ENCODE data around the gene TAS2R16.

TAS2R16 gene, protein sequence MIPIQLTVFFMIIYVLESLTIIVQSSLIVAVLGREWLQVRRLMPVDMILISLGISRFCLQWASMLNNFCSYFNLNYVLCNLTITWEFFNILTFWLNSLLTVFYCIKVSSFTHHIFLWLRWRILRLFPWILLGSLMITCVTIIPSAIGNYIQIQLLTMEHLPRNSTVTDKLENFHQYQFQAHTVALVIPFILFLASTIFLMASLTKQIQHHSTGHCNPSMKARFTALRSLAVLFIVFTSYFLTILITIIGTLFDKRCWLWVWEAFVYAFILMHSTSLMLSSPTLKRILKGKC

DNA sequence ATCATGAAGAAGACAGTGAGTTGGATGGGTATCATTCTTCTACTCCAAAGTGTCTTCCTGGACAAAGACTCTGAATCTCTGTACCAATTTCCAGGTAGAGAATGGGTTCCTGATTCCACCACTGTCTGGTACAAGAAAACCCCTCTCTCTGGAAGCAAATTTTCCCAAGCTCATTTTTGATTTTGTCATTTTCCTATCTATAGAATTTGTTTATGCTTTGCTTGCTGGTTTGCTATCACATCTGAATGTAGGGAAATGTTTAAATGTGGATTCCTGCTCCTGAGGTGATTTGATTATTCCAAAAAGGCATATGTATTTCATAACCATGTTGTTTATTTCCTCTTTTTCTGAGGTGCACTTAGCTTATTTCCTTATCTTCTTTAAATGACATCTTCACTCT, at the start of gene TAS2R16:
Gene TAS2R16, minus strand, starts transcription at position 101 of the 400 bp plus-strand sequence. Its CDS starts 66 bp downstream, at position 35.
- no peak for DNase-seq

DNA sequence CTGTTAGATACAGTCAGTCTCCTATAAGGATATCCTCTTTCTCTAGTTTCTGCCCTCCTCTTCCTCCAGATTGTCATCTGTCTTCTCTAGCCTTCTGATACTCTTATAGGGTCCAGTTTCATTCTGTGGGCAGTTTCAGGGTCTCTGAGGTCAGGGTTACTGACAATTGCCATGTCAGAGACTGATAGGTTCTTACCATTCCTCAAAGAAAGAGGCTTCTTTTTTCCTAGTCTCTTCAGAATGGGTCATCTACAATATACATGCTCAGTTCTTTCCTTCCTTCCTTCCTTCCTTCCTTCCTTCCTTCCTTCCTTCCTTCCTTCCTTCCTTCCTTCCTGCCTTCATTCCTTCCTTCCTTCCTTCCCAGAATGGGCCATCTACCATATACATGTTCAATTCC, 48.1 kb upstream of the TAS2R16 start:
- DNase-seq, result no peak

DNA sequence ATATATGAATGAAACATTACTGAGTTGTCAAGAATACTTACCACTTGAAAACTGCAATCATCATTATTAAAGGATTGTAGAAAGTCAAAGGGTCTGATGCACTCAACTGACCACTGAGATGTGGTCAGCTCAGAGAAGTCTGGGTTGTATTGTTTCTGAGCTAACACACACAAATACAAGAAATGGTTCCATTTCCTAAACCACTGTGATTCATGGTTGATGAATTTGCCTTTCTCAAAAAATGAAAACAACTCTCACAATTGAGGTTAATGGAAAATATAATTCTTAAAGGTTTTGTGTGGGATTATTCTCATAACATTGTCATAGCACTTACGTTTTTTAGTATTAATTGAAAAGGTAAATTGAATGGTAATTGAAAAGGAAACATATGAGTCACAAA, 45.6 kb upstream of the TAS2R16 start:
- no peak for DNase-seq

DNA sequence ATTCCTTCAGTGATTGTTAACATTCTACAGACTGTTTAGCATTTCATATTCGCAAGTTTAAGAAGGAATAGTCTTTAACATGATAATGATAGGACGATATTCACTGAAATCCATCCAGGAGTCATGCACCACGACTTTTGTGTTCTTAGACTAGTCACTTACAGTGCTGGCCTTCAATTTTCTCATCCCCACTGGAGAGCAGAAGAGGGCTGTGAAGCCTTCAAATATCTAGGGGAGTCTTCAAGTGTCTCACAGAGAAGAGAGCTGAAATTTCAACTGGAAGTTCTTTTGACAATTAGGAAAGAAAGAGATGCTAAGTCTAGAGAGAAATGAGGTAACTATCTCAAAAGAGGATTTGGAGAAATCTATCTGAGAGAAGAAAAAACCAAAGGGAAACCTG, 43.8 kb upstream of the TAS2R16 start:
- no peak for DNase-seq

DNA sequence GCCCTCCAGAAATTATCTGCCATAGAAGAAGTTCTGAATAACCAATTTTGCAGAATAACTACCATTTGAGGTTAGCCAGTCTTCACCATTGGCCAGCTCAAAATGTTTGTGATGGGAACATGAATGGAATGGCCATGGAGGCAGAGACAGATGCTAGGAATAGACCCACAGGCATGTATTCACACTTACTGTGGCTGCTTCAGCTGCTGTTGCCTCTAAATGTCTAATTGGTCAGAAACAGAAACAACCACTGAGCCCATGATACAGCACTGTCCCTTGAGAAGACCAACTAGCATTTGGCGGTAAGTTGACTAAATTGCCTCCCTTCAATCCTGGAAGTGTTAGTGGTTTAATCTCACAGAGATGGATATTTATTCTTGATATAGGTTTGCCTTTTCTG, 38.6 kb upstream of the TAS2R16 start:
- DNase-seq, result no peak

DNA sequence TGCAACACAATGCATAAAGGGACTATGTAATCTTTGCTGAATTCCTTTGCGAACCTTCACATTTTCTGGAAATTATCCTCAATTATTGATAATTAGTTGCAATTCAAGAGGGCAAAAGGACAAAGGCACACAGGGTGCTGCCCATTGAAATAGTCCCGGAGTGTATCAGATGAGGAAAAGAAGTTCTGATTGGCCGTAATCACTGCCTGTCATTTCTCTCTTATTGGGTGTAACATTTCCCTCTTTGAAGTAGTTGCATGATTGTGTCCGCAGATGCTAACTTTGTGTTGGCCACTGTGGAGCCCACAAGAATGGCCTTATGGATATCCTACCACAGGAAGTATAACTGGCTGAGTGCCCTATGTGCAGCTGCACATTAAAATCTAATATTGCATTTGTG, 35.1 kb upstream of the TAS2R16 start:
- DNase-seq, result no peak

DNA sequence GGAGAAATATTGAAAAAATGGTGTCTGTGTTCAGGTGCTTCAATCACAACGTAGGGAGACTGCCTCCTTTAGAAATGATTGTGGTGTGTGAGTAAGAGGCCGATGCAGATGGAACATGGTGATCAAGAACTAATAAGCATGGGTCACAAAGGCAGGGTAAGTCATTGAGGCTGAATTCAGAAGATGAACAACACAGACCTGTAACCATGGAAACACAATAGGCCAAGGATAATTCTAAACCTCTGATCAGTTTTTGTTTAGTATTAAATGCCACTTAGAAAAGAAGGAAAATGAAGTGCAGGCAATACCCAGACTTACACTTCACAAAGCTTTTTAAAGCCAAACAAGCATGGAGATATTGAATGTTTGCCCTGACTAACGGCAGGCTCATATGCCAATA, 32.8 kb upstream of the TAS2R16 start:
- no peak for DNase-seq

DNA sequence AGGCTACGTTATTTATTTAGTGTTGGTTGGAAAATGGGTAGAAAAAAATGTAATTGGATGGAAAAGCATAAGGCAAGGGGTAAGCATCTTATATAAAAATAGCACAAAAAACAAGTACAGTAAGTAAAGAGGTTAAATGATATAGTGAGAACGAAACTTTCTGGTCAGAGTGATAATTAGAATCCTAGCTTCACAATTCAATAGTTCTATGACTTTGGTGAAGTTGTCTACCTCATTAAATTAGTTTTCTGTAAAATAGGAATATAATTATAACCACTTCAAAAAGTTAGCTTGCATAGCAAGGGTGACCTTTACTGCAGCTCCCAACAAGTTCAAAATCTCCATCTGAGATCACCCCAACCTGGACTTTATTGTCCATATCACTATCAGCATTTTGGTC, 30.8 kb upstream of the TAS2R16 start:
- DNase-seq, result no peak

DNA sequence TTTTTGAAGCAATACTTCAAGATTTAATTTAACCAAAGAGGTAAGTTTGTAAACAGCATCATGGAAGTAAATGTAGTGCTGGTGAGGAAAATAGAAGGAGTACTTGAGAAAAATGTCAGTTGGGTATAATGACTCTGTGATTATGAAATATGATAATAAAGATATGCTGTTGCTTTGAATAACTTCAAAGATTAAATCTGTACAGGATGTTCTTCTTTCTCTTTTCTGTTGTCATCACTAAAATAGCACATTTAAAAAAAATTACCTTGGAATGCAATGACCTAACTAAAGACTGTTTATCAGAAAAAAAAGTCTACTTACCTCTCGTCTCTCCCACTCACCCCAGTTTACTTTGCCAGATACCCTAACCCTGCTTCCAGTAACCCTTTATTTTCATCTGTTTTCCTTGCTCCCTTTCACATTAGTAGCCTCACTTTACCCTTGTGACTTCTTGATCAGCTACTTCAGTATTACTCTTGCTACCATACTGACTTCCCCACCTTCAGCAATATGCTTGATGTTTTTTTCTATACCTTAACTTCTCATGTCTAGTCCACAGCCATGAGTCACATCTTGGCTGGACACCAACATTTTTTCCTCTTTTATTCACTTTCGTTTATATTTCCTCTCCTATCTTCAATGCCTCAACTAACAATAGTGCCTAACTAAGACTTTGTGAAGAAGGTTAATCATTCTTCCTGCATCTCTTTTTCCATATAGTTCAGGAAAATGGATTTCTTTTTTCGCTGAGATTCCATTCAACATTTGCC, 29.7 kb upstream of the TAS2R16 start:
- DNase-seq, result no peak

DNA sequence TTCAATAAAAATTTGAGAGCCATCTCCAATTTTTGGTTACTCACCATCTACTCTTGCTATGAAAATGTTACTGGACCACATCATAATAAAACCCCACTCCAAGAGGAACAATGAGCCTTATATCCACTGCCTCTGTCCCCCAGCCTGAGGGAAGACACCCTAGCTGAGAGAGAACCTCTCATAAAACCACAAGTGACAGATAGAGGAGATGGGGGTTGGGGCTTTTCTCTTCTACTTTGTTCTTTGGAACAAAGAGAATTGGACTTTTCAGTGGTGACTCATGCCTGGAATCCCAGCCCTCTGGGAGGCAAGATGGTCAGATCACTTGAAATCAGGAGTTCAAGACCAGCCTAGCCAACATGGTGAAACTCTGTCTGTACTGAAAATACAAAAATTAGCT, 27.6 kb upstream of the TAS2R16 start:
- DNase-seq, result no peak

DNA sequence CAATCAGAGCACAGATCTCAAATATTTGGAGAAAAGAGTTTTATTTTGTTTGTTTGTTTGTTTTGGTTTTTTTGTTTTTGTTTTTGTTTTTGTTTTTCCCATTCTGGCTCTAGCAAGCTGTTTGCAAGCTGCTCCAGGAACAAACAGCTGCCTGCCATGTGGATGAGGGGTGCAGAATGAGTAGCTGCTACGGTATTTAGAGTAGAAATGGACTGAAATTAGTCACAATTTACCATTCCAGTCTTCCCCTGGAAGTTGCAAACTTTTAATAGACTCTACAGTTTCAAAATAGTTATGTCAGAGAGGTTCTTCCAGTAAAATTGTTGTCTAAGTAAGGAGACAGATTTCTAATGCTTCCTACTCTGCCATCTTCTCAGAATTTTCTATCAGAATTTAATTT, 27.1 kb upstream of the TAS2R16 start:
- DNase-seq, result no peak

DNA sequence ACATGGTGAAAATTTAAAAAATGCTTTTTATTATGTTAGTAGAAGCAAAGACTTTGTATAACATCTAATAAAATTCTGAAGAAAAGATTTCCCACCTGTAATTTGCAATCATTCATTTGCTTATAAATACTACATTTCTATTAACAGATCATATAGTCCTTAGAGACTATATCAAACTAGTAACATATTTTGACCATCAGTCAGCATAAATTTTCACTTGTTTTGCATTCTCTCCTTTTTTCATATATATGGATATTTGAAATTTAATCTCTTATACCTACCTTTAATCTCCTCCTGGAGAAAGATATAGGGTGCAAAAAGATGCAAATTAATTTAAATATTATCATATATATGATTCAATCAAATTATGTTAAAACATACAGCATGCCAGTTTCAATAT, 16.9 kb upstream of the TAS2R16 start:
- no peak for DNase-seq

DNA sequence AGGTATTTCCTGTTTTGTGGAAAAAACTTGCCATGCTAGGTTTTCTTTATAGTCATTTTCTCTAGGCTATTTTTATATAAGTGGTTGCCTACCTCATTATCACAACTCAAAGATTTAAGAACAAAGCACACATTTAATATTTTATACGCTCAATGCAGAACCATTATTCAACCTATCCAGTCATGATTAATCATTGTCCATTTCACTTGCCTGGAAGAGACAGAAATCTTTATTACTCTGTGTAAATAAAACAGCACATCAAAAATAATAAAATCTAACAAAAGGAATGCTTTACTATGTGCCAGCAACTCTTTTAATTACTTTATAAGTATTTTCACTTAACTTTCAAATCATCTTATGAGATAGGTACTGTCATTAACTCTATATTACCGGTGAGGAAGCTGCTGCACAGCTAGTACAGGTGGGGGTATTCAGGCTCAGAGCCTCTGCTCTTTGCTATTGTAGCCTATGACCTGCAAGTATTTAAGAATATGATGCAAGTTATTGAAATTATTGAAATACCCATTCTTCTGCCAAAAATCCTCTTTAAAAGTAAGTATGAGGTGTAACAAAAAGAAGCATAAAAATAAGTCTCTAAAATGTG, 16.4 kb upstream of the TAS2R16 start:
- no peak for DNase-seq

DNA sequence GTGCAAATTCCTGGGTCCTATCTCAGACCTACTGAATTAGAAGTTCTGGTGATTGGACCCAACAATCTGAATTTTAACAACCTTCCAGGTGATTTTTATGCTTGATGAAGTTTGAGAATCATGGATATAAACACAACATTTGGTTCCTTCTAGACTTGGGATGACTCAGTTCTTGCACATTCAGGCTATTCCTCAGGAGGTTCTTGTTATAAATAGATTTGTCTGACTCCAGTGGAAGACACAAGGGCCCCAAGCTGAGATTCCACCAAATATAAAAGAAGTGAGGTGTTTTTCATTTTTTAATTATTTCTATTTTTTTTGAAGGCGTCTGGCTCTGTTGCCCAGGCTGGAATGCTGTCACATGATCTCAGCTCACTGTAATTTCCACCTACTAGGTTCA, 9.4 kb upstream of the TAS2R16 start:
- DNase-seq, result no peak

DNA sequence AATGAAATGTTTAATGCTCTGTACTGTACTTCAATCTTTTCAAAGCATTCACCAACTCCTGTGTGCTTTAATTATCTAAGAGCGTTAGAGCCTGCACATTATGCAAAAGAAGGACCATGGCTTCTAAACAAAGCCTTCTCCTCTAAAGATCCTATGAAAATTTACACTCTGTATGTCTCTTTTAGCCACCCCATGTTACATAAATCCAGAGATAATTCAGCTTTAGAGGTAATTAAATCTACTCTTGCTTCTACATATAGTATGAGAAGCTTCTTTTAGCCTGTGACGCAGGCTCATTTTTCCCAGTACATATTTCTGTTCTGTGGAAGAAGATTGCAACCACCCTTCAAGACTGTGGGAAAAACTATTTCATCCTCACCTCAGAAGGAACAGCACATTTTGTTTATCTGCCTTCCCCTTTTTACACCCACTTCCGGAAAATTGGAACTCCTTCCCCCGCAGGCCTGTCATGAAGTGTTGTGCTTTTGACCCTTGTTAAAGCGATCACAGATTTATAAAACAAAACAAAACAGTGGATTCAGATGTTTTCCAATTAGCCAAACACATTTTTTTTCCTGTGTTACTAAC, 8.1 kb upstream of the TAS2R16 start:
- peak in 1 of 2 experiments; percentile 22 for DNase-seq

DNA sequence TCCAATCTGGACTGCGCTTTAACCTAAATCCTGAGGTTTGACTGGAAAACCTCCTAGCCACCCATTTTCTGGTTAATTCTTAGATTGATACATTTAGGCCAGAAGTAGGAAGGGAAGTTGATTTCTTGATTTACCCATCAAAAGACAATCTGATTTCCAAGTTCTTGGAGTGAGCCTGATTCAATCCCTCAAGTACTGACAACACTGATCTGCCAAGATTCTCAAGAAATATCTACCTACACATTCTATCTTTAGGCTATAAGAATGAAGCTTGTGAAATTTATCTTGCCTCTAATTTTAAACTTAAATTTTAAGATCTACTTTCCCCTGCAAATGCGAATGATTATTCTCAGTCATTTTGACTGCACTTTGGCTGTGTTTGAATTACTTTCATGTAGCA, 5.9 kb downstream of the TAS2R16 start:
- no peak for DNase-seq

DNA sequence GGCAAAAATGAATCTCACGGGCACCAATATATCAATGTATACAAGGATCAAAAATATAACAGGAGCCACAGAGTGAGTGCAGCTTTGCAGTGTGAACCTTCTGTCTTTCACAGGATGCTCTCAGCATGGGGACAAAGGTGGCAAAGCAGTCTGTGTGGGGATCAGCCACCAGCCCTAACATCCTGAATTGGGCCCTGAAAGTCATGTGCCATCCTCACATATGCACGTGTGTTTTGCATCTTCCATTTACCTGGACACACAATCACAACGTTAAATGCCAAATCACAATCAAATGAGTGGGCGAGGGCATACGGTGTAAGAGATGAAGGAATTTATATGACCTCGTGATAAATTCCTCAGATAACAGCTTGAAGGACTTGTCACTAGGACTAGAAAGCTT, 6.5 kb downstream of the TAS2R16 start:
- no peak for DNase-seq

DNA sequence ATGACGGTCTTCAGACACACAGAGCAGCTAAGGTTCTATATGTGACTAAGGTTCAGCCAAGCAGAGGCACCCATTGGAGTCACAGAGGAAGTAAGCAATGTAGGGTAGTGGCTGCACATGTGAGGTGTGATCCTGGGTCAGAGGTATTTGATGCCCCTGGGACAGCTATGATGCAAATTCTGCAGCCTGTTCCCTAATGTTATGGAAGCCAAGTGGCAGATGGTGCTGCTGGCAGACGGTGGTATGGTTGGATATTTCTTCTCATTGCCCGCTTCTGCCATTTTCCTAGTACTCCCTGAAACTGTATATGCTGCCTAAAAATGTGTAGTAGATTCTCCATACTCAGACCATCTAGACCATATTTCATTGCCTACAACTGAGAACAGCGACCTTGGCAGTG, 7.2 kb downstream of the TAS2R16 start:
- no peak for DNase-seq

DNA sequence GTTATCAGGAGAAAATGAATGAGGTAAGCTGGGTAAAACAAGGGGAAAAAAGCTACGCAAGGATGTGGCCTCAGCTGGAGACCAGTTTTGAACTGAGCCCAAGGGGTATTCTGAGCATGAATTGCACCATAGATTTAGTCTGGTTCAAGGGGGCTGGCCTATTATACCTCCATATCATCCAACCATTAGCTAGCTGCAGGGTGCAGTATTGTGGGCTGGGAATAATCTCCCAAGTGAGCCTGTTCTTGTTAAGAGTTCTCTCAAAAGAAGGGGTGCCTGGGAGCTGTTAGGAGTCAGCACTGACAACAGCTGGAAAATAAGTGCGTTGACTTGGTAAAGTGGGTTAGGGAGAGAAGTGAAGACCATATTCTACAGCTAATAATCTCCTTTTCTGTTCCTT, 8.0 kb downstream of the TAS2R16 start:
- no peak for DNase-seq

DNA sequence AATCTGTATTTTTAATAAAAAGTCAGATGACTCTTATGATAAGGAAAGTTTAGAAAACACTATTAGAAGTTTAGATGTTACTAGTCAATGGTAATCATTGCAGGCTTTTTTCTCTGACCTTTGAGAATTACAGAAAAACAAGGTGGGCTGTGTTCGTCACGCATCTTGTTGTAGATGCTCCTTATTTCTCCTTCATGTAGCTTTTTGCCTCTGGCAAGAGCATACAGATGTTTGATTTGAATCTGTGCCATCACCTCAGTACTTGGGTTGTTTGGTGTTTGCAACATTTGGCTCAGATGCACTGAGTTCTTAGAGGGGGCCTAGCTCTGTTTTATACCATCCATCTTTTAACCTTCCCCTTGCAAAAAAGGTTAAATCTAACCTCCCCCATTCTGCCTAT, 11.5 kb downstream of the TAS2R16 start:
- DNase-seq, result no peak

DNA sequence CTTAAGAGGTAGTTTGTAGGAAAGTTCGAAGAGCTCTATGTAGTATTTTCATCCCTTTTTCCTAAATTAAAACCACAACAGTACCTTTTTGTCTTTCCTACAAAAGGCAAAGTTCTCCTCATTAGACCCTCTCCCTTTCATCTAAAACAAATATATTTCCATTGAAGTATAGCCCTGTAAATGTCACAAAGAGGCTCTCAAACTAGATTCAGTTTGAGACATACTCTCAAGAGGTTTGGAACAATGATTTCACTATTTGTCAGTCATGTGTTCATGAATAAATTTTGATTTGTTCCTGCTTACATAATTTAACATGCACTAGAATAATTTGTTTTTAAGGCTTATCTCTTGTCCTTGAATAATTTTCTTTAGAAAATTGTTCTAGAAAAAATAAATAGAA, 12.2 kb downstream of the TAS2R16 start:
- DNase-seq, result no peak

DNA sequence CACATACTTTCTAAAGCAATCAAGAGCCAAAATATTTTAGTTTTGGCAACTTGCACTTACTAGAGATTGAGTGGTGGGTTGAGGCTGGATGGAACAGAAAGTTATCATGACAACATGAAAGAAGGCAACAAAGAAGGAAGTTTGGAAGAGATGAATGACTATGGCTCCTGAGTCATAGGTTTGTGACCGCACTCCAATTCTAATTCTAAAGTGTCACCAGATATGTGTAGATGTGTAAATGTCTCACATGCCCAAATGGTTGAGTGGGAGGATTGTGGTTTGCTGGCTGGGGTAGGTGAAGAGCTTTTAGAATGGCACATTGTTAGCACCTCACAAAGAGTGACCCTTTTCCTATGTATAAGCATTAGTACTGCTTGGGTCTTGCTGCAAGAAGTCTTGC, 20.2 kb downstream of the TAS2R16 start:
- DNase-seq, result no peak

DNA sequence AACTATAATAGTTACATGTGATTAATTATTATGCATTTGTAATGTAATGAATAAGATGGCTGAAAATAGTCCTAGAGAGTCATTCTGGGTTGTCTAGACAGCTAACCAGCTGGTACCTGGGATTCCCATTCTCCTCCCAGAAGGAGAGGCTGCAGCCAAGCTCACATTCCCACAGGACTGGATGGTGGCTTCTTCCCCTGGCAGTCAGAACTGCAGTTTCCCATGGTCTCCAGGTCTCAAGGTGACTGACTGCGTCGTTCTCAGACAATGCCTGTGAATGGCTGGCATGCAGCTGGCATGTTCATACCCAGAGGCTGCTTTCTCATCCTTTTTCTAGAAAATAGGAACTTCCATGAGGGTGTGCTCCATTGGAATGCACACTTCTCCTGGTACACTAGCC, 21.3 kb downstream of the TAS2R16 start:
- no peak for DNase-seq

DNA sequence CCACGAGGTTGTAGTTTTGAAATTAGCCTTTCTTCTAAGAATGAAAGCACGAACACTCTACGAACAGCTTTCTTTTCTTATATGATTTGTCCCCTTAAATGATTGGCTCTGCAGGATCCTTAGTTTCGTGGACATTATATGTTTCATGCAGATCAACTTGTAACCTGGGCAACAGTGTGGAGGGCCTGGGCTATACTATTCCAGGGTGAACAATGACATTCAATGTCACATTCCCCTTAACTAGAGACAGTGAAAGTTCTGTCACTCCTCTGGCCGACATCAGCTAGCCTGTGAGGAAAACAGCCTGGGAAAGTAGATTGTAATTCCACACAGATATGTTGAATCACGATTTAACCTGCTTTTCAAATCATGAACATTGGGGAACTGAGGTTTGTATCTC, 23.4 kb downstream of the TAS2R16 start:
- no peak for DNase-seq
